H9 (cell line): ENCODE data around the gene MAST1. TPM values are rescaled to one million over a fixed set of nuclear protein-coding genes. Genes with fewer than 3 reads are reported as not detected.

Source experiments
- DNase-seq: peaks from one replicate; pipeline ENCODE4 v3.0.0-alpha.2; 2017
- H2AFZ ChIP-seq: one replicate; pipeline ENCODE4 v1.6.1; 2013; ENCODE audit warnings: mild to moderate bottlenecking, low read length, control low read depth, moderate library complexity
- H2AK5ac ChIP-seq: 2 replicates; pipeline ENCODE4 v1.6.1; 2013; ENCODE audit warnings: low read length, control low read depth, mixed read lengths; ENCODE audit not compliant: insufficient read length
- H2BK120ac ChIP-seq: one replicate; pipeline ENCODE4 v1.6.1; 2013; ENCODE audit warnings: low read depth, mild to moderate bottlenecking, low read length, control low read depth, inconsistent platforms; ENCODE audit not compliant: poor library complexity, severe bottlenecking
- H2BK12ac ChIP-seq: 2 replicates; pipeline ENCODE4 v1.6.1; 2013; ENCODE audit warnings: low read length, control low read depth, mixed read lengths, low read depth; ENCODE audit not compliant: insufficient read length
- H2BK15ac ChIP-seq: 2 replicates; pipeline ENCODE4 v1.6.1; 2013; ENCODE audit warnings: low read depth, low read length, control low read depth
- H2BK20ac ChIP-seq: one replicate; pipeline ENCODE4 v1.6.1; 2013; ENCODE audit warnings: low read depth, mild to moderate bottlenecking, low read length, control low read depth, inconsistent platforms; ENCODE audit not compliant: poor library complexity, severe bottlenecking
- H2BK5ac ChIP-seq: 2 replicates; pipeline ENCODE4 v1.6.1; 2013; ENCODE audit warnings: low read length, control low read depth, mixed read lengths; ENCODE audit not compliant: insufficient read length
- H3K14ac ChIP-seq: 2 replicates; pipeline ENCODE4 v1.6.1; 2013; ENCODE audit warnings: low read length, control low read depth; ENCODE audit not compliant: insufficient read depth
- H3K18ac ChIP-seq: 2 replicates; pipeline ENCODE4 v1.6.1; 2013; ENCODE audit warnings: low read depth, mild to moderate bottlenecking, mixed read lengths, low read length, control low read depth; ENCODE audit not compliant: insufficient read length
- H3K23ac ChIP-seq: 2 replicates; pipeline ENCODE4 v1.6.1; 2013; ENCODE audit warnings: low read length, control low read depth, mixed read lengths, low read depth; ENCODE audit not compliant: insufficient read length
- H3K23me2 ChIP-seq: 2 replicates; pipeline ENCODE4 v1.6.1; 2013; ENCODE audit warnings: low read depth, mild to moderate bottlenecking, mixed read lengths, low read length, control low read depth; ENCODE audit not compliant: insufficient read length, poor library complexity, severe bottlenecking
- H3K27ac ChIP-seq: 2 replicates; pipeline ENCODE4 v1.5.1; 2013; ENCODE audit warnings: low read length, control low read depth, mixed read lengths, low read depth; ENCODE audit not compliant: insufficient read length
- H3K27me3 ChIP-seq: 2 replicates; pipeline ENCODE4 v1.6.1; 2013; ENCODE audit warnings: low read length, control low read depth, inconsistent platforms; ENCODE audit not compliant: insufficient read depth
- H3K4ac ChIP-seq: 2 replicates; pipeline ENCODE4 v1.6.1; 2013; ENCODE audit warnings: low read depth, mild to moderate bottlenecking, control low read depth, inconsistent platforms, low read length, moderate library complexity
- H3K4me1 ChIP-seq: 2 replicates; pipeline ENCODE4 v1.6.1; 2013; ENCODE audit warnings: low read length, control low read depth, inconsistent platforms; ENCODE audit not compliant: insufficient read depth
- H3K4me2 ChIP-seq: 2 replicates; pipeline ENCODE4 v1.6.1; 2013; ENCODE audit warnings: low read length, control low read depth, mixed read lengths; ENCODE audit not compliant: insufficient read length, insufficient read depth
- H3K56ac ChIP-seq: 2 replicates; pipeline ENCODE4 v1.6.1; 2013; ENCODE audit warnings: low read depth, mild to moderate bottlenecking, mixed read lengths, low read length, control low read depth; ENCODE audit not compliant: insufficient read length
- H3K79me1 ChIP-seq: 2 replicates; pipeline ENCODE4 v1.6.1; 2013; ENCODE audit warnings: low read depth, mild to moderate bottlenecking, moderate library complexity, low read length, control low read depth, inconsistent platforms; ENCODE audit not compliant: insufficient read depth, poor library complexity, severe bottlenecking
- H3K79me2 ChIP-seq: 2 replicates; pipeline ENCODE4 v1.6.1; 2013; ENCODE audit warnings: low read length, control low read depth, inconsistent platforms; ENCODE audit not compliant: insufficient read depth
- H3K9ac ChIP-seq: 2 replicates; pipeline ENCODE4 v1.6.1; 2013; ENCODE audit warnings: low read length, control low read depth, mixed read lengths; ENCODE audit not compliant: insufficient read length; ENCODE audit errors: extremely low read depth
- H3K9me3 ChIP-seq: one replicate; pipeline ENCODE4 v1.6.1; 2013; ENCODE audit warnings: low read depth, low read length, inconsistent platforms; ENCODE audit not compliant: control insufficient read depth
- H3T11ph ChIP-seq: one replicate; pipeline ENCODE4 v1.6.1; 2013; ENCODE audit warnings: mild to moderate bottlenecking, low read length, control low read depth, inconsistent platforms
- H4K20me1 ChIP-seq: one replicate; pipeline ENCODE4 v1.6.1; 2013; ENCODE audit not compliant: control insufficient read depth, insufficient read length, insufficient read depth
- H4K5ac ChIP-seq: 2 replicates; pipeline ENCODE4 v1.6.1; 2013; ENCODE audit warnings: low read depth, mild to moderate bottlenecking, mixed read lengths, low read length, control low read depth; ENCODE audit not compliant: insufficient read length
- H4K8ac ChIP-seq: replicated peaks from 2 replicates; pipeline ENCODE4 v1.6.1; 2013; ENCODE audit warnings: low read length, control low read depth, mixed read lengths, low read depth; ENCODE audit not compliant: insufficient read length
- H4K91ac ChIP-seq: 2 replicates; pipeline ENCODE4 v1.6.1; 2013; ENCODE audit warnings: low read depth, mild to moderate bottlenecking, moderate library complexity, mixed read lengths, low read length, control low read depth; ENCODE audit not compliant: insufficient read length
- H3K27ac Mint-ChIP-seq, 3 experiments: 2 replicates in 2 of 3; 3 replicates in 1 of 3; pipeline ENCODE4 v1.8.0; 2020 to 2021; ENCODE audit warnings: mixed read lengths in 3 of 3, mild to moderate bottlenecking in 1 of 3, moderate library complexity in 1 of 3
- H3K27me3 Mint-ChIP-seq: 2 replicates; pipeline ENCODE4 v1.8.0; 2021; ENCODE audit warnings: low read depth, mild to moderate bottlenecking, moderate library complexity, mixed read lengths
- H3K36me3 Mint-ChIP-seq, 3 experiments: 2 replicates in 2 of 3; 3 replicates in 1 of 3; pipeline ENCODE4 v1.8.0; 2020 to 2021; ENCODE audit warnings: low read depth in 3 of 3, mixed read lengths in 3 of 3; ENCODE audit not compliant: insufficient read depth in 1 of 3
- H3K4me1 Mint-ChIP-seq, 2 experiments: 2 replicates each; pipeline ENCODE4 v1.8.0; 2020; ENCODE audit warnings: mixed read lengths in 2 of 2
- H3K4me3 Mint-ChIP-seq, 2 experiments: 2 replicates in 1 of 2; 3 replicates in 1 of 2; pipeline ENCODE4 v1.8.0; 2020 to 2021; ENCODE audit warnings: mild to moderate bottlenecking in 2 of 2, mixed read lengths in 2 of 2, moderate library complexity in 1 of 2
- H3K9me3 Mint-ChIP-seq, 2 experiments: 2 replicates in 1 of 2; 3 replicates in 1 of 2; pipeline ENCODE4 v1.8.0; 2020; ENCODE audit warnings: mild to moderate bottlenecking in 2 of 2, mixed read lengths in 2 of 2, moderate library complexity in 1 of 2
- WGBS: extraction: QIAGEN DNeasy Blood & Tissue Kit; methylation state at CpG from one replicate; pipeline ENCODE4 v1.1.7; 2013; ENCODE audit warnings: missing lambda C conversion rate, low lambda C conversion rate, mixed read lengths; ENCODE audit not compliant: insufficient read length; ENCODE audit errors: extremely low coverage; 5-methylcytosine and 5-hydroxymethylcytosine counted together
- total RNA-seq: library from RNA; stranded (reverse); gene quantifications from 2 replicates; pipeline ENCODE4 v1.2.1, GENCODE V29; 2021
- TF ChIP-seq, protein P1 (sequence below): fragments of 200-600 bp; sonication (generic); conservative IDR thresholded peaks from 3 replicates; pipeline ENCODE4 v1.8.0; 2021; ENCODE audit warnings: antibody characterized with exemption, mild to moderate bottlenecking

Gene MAST1
- total RNA-seq, 1 experiment from 2014 or later = 15.1 TPM

GRCh38 chr19:12788682-12789097 is 49.6 kb upstream of the MAST1 start:
- peak overlapping the region; percentile 34 for H3K4me2 ChIP-seq
- H3T11ph ChIP-seq = no peak overlapping the region
- H3K18ac ChIP-seq = no peak overlapping the region
- H2BK5ac ChIP-seq = no peak overlapping the region
- no peak overlapping the region for H3K23ac ChIP-seq
- peak overlapping the region; percentile 46; the same call in 1 of the 2 replicates for H3K14ac ChIP-seq
- H3K9ac ChIP-seq = no peak overlapping the region
- no peak overlapping the region for H2BK12ac ChIP-seq
- no peak overlapping the region for H2BK120ac ChIP-seq
- Mint-ChIP-seq H3K9me3 (no peaks in the 10 kb centered on the region), H3K27ac (peak overlapping the region; percentile 80 to 91 (median 83); a peak in 4 of 7 replicates), H3K4me1 (peaks cover 25 to 27% of the 10 kb centered on the region in 2 experiments), H3K4me3 (peak overlapping the region; percentile 66 to 84), H3K27me3 (peaks cover 6% of the 10 kb centered on the region), H3K36me3 (no peaks in the 10 kb centered on the region)
- H4K8ac ChIP-seq = no peak overlapping the region
- peak; percentile 59 for DNase-seq
- no peak overlapping the region for H3K4ac ChIP-seq
- no peaks in the 10 kb centered on the region for H4K20me1 ChIP-seq
- no peaks in the 10 kb centered on the region for H3K79me1 ChIP-seq
- H3K27me3 ChIP-seq = no peaks in the 10 kb centered on the region; the same call in 1 of the 2 replicates
- no CpG with 5 or more reads among the region's 12 CpGs for WGBS
- H3K27ac ChIP-seq = no peak overlapping the region
- TF ChIP-seq, protein P1, sequence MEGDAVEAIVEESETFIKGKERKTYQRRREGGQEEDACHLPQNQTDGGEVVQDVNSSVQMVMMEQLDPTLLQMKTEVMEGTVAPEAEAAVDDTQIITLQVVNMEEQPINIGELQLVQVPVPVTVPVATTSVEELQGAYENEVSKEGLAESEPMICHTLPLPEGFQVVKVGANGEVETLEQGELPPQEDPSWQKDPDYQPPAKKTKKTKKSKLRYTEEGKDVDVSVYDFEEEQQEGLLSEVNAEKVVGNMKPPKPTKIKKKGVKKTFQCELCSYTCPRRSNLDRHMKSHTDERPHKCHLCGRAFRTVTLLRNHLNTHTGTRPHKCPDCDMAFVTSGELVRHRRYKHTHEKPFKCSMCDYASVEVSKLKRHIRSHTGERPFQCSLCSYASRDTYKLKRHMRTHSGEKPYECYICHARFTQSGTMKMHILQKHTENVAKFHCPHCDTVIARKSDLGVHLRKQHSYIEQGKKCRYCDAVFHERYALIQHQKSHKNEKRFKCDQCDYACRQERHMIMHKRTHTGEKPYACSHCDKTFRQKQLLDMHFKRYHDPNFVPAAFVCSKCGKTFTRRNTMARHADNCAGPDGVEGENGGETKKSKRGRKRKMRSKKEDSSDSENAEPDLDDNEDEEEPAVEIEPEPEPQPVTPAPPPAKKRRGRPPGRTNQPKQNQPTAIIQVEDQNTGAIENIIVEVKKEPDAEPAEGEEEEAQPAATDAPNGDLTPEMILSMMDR = no peak
- H4K5ac ChIP-seq = no peak overlapping the region
- H2AFZ ChIP-seq = no peak overlapping the region
- H3K4me1 ChIP-seq = peaks cover 3% of the 10 kb centered on the region; the same call in 1 of the 2 replicates
- no peak overlapping the region for H3K56ac ChIP-seq
- no peaks in the 10 kb centered on the region for H3K79me2 ChIP-seq
- H2BK20ac ChIP-seq = no peak overlapping the region
- H3K9me3 ChIP-seq = no peaks in the 10 kb centered on the region
- peaks cover 34% of the 10 kb centered on the region for H3K23me2 ChIP-seq
- H2BK15ac ChIP-seq = no peak overlapping the region
- H2AK5ac ChIP-seq = no peak overlapping the region
- no peak overlapping the region for H4K91ac ChIP-seq
